ENCODE results near the gene PDE1A.
A peak's percentile ranks its signal among the peaks of the same experiment; 100 is the strongest.

The PDE1A gene

DNA sequence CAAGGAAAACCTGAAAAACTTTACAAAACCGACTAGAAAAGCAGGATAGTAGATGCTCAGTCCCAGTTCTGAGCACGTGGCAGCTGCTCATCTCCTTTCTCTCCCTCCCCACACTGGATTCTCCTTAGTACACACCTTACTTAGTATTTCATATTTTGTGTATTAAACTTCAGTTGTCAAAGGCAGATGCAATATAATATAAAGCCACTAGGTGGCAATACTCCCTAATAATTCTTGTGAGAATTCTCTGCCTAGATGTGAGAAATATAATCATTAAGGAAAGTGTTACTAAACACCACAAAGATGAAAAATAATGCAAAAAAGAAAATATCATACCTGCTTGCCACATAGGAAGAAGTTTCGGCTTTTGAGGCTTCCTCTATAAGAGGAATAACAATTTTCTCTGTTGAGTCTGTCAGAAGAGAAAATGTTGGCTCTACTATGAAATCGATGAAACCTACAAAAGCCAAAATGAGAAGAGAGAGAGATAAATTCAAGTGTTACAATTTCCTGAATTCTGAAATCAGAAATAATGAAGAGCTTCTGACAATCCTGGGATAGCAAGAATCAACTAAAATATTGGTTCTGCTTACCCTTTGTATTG is 240.6 kb downstream of the PDE1A start:
- peak; percentile 1 for DNase-seq

- no peak for DNase-seq
Measured at GRCh38 chr2:182182436-182182835, 244.4 kb downstream of the PDE1A start.

GRCh38 chr2:182181381-182181780 is 245.5 kb downstream of the PDE1A start:
- DNase-seq: no peak

DNA sequence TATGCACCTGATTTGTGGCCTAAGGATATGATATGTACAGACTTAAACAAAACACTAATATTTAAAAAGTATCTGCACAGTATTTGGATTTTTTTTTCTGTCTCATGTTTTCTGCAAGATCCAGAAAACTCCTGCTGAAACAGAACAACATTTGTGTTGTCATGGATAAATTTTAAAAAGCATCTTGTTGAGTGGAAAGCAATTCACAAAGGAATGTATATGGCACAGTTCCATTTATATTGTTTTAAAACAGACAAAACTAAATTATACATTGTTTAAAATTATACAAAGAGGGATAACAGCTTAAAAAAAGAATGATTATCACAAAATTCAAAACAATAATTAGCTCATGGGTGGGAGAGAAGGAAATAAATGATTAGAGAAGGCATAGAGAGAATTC is 247.7 kb downstream of the PDE1A start:
- no peak for DNase-seq

GRCh38 chr2:182173944-182174622 is 252.8 kb downstream of the PDE1A start:
- DNase-seq: no peak

DNA sequence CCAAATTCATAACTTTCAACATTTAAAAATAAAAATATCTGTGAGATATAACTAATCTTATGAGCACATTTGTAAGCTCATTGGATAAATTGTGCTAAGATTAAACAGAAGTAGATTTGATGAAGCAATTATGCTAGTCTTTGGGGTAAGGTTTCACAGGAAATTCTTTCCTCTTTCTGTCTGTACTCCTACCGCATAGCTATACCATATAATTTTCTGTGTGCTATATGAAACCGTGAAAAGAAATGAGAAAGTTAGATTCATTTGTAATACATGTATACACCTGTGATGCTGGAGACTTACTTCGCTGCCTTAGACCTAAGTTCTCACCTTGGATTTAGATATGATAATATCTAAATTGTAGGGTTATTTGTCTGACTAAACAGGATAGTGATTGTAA is 256.5 kb downstream of the PDE1A start:
- no peak for DNase-seq

- no peak for DNase-seq
Measured at GRCh38 chr2:182167882-182168281, 259.0 kb downstream of the PDE1A start.

DNA sequence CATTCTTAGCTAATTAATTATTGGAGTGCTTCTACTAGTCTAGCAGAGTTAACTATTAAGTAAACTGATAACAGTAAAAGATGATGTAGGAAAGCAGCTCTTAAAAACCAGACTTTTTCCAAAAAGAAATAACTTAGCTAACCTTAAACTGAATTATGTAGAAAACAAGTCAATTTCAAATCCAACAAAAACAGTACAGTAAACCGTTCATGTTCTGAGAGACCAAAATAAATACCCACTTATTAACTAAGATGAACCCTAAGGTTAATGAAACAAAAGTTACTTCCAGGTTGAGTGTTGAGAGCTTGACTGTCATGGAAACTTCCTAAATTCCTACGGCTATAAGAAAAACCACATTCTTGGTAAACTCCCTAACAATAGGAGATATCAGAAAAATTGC is 260.0 kb downstream of the PDE1A start:
- no peak for DNase-seq

DNA sequence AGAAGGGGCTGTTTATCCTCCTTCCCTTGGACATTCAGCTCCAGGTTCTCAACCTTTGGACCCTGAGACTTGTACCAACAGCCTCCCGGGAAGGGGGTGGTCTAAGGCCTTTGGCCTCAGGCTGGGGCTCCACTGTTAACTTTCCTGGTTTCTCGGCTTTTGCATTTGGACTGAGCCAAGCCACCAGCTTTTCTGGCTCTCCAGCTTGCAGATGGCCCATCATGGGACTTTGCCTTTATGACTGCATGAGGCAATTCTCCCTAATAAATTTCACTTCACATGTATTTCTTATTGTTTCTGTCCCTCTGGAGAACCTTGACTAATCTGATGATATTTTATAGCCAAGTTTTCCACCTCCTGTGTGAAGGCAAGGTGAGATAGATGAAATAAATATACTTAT is 260.4 kb downstream of the PDE1A start:
- DNase-seq: no peak

- DNase-seq: no peak
Measured at GRCh38 chr2:182165202-182165601, 261.6 kb downstream of the PDE1A start.

- DNase-seq: no peak
Measured at GRCh38 chr2:182164686-182165085, 262.1 kb downstream of the PDE1A start.

GRCh38 chr2:182163878-182164277 is 263.0 kb downstream of the PDE1A start:
- DNase-seq: no peak

- no peak for DNase-seq
Measured at GRCh38 chr2:182148344-182148743, 278.5 kb downstream of the PDE1A start.

GRCh38 chr2:182144776-182145165 is 282.1 kb downstream of the PDE1A start:
- no peak for DNase-seq

GRCh38 chr2:182144041-182144775 is 282.6 kb downstream of the PDE1A start:
- DNase-seq: no peak

- DNase-seq: no peak
Measured at GRCh38 chr2:182142062-182142461, 284.8 kb downstream of the PDE1A start.

- no peak for DNase-seq
Measured at GRCh38 chr2:182134201-182134600, 292.6 kb downstream of the PDE1A start.

DNA sequence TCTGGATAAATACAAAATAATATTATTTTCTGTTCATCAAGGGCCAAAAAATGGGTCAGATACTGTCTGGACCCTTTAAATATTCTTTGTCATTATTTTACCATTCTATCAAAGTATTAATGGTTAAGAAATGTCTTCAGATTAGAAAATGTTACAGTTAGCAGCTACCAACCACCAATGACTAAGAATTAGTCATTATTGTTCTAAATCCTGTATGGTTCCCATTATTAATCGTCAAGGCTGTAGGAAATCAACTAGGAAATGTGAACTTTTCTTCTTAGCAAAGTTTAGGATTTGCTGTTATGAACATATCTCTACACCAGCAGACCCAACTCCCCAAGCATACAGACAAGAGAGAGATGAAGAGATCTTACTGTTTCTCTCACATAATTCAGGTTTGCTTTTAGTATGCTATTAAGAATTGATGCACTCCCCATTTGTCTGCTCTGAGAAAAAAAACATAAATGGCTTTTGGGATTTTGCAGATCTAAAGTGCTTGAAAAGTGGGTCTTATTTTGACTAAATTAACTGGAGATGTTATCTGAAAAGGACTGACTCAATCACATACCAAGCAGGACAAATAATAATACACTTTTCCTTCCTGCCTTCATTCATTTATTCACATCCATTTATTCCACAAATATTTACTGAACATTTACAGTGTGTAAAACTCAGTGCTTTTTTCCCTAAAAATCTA is 293.5 kb downstream of the PDE1A start:
- no peak for DNase-seq

DNA sequence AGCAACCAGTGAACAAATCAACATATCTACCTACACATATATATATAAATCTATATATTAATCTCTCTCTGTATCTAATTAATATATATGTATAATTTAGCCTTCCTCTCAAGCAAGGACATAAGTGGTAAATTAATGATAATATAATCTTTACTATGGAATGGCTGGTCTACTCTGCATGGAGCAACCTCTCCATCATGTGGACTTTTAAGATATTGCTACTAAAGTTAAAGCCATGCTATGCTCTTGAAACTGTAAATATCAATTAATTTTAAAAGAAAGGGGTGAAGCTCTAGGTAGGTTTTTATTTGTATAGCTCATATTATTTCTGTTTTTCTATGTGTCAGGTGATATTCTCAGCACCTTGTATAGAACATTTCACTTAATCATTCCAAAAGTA is 294.2 kb downstream of the PDE1A start:
- DNase-seq: no peak

DNA sequence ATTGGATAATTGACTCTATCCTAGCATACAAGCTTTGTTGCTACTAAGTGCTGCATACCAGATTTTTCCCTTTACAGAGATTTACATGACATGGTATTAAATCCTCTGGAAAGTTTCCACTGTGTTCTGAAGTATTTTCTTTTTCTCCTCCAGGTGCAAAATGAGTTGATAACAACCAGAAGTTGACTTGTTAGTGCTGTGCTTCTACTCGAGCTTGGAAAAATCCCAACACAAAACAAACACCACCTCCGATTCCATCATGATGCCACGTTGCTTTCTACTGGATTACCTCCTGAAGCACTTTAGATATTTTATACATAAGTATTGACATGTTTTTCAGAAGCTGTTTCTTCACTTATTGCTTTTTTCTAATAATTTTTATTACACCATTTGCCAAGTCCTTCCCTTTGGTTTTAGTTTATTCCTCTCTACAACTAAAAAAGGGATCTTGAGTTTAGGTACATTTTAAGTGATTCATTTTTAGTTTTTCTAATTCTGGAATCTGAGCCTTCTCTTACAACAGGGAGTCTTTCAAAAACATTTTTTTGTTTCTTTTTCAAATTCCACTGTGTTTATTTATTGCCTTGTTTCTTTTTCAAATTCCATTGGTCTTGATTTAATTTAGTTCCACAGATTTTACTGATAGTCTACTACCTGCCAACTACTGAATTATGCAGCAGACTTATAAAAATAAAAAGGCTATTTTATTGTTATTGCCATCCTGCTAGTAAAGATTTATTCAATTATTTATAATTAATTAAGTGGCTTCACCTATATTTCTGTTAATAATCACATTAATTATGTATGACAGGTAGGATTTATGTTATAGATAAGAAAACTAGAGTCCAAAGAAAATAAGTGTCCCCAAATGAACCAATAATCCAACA is 297.8 kb downstream of the PDE1A start:
- DNase-seq: no peak

DNA sequence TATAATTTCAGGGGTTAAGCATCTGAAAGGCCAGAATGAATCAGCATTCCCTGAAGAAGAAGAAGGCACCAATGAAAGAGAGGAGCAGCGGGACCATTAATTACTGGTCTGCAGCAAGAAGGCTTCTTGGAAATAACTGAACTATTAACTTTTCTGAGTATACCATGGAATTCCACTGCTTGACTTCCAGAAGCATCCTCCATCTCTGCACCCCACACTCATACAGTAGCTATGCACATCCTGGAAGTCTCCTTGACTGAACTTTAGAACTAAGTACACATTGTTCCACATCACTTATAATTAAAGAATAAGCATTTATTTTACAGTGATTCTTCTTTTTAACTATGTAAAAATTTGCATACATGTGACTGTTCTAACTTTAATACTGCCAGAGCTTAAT is 309.6 kb downstream of the PDE1A start:
- DNase-seq: no peak

DNA sequence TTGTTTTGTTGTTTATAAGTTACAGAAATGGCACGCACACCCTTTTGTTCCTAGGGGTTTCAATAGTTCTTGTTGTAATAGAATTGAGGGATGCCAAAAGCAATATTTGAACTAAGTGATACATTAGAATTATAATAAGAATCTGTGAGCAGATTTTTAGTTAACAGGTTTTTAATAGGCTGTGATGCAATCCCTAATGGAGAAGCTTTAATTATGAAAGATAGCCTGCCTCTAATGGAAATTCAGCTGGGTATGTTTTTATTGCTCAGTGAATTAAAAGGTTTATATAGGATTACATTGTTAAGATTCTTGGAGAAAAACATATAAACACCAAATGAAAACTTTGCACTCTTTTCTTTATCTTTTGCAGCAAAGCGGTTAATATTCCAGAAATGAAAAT is 310.1 kb downstream of the PDE1A start:
- no peak for DNase-seq

- no peak for DNase-seq
Measured at GRCh38 chr2:182115258-182115657, 311.6 kb downstream of the PDE1A start.

Measured in NCI-H1092 (cell line).